Memory B cell (primary cell): ENCODE data around the gene FASLG.
"Not testable (repeated sequence)": the region's sequence is repeated elsewhere in the genome, so short reads cannot be mapped to it uniquely, and the experiment has no call there.

Experiments used
- ATAC-seq: fragments of 150-1000 bp; cut with Tn5 transposase; 2 replicates; pipeline ENCODE4 v1.10.0; 2021; ENCODE audit warnings: low read depth, mild to moderate bottlenecking, moderate library complexity
- DNase-seq, 2 donors: peaks; one replicate each; pipeline ENCODE4 v3.0.0; 2022; ENCODE audit warnings: low spot score in 2 of 2
- H3K27ac Mint-ChIP-seq: one replicate; pipeline ENCODE4 v1.8.0; 2022; ENCODE audit warnings: mild to moderate bottlenecking, moderate library complexity, mixed read lengths
- H3K27me3 Mint-ChIP-seq: one replicate; pipeline ENCODE4 v1.8.0; 2022; ENCODE audit warnings: mixed read lengths
- H3K36me3 Mint-ChIP-seq: one replicate; pipeline ENCODE4 v1.8.0; 2022; ENCODE audit warnings: mild to moderate bottlenecking, mixed read lengths
- H3K4me1 Mint-ChIP-seq: one replicate; pipeline ENCODE4 v1.8.0; 2022; ENCODE audit warnings: mixed read lengths
- H3K4me3 Mint-ChIP-seq: one replicate; pipeline ENCODE4 v1.8.0; 2022; ENCODE audit warnings: mild to moderate bottlenecking, moderate library complexity, mixed read lengths
- H3K9me3 Mint-ChIP-seq: one replicate; pipeline ENCODE4 v1.8.0; 2022; ENCODE audit warnings: mixed read lengths

Gene FASLG, protein sequence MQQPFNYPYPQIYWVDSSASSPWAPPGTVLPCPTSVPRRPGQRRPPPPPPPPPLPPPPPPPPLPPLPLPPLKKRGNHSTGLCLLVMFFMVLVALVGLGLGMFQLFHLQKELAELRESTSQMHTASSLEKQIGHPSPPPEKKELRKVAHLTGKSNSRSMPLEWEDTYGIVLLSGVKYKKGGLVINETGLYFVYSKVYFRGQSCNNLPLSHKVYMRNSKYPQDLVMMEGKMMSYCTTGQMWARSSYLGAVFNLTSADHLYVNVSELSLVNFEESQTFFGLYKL

DNA sequence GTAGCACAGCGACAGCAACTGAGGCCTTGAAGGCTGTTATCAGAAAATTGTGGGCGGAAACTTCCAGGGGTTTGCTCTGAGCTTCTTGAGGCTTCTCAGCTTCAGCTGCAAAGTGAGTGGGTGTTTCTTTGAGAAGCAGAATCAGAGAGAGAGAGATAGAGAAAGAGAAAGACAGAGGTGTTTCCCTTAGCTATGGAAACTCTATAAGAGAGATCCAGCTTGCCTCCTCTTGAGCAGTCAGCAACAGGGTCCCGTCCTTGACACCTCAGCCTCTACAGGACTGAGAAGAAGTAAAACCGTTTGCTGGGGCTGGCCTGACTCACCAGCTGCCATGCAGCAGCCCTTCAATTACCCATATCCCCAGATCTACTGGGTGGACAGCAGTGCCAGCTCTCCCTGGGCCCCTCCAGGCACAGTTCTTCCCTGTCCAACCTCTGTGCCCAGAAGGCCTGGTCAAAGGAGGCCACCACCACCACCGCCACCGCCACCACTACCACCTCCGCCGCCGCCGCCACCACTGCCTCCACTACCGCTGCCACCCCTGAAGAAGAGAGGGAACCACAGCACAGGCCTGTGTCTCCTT lies at the start of gene FASLG:
TSS of gene FASLG (plus strand) at position 233 of the 583 bp plus-strand sequence. CDS start at position 332, 99 bp downstream.
- H3K27me3 Mint-ChIP-seq = peaks cover 1% of the 10 kb centered on the region
- H3K36me3 Mint-ChIP-seq = no peaks in the 10 kb centered on the region
- H3K4me3 Mint-ChIP-seq = no peak within 1 kb of the TSS
- H3K4me1 Mint-ChIP-seq = peaks cover 8% of the 10 kb centered on the region
- no peak within 1 kb of the TSS for H3K27ac Mint-ChIP-seq
- no peaks in the 10 kb centered on the region for H3K9me3 Mint-ChIP-seq
- DNase-seq (no peak), ATAC-seq (no peak)

DNA sequence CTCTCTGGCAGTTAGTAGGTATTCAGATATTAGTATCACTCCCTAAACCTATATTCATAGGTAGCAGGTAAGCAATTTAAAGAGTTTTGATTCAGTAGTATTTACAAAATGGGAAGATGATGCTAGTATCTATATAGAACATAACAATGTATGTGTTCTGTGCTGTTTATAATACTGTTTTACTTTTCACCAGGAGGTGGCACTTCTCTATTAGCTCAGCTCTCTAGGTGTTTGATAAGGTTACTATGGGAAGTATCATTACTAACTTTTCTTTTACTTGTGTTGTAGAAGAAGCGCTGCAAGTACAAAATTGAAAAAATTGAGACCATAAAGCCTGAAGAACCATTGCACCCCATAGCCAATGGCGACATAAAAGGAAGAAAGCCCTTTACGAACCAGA lies 49.4 kb upstream of the FASLG start:
- Mint-ChIP-seq H3K4me1 (no peaks in the 10 kb centered on the region), H3K9me3 (peaks cover 2% of the 10 kb centered on the region), H3K4me3 (no peak overlapping the region), H3K36me3 (peaks cover 22% of the 10 kb centered on the region), H3K27me3 (no peaks in the 10 kb centered on the region), H3K27ac (no peak overlapping the region)
- DNase-seq (no peak), ATAC-seq (no peak)

DNA sequence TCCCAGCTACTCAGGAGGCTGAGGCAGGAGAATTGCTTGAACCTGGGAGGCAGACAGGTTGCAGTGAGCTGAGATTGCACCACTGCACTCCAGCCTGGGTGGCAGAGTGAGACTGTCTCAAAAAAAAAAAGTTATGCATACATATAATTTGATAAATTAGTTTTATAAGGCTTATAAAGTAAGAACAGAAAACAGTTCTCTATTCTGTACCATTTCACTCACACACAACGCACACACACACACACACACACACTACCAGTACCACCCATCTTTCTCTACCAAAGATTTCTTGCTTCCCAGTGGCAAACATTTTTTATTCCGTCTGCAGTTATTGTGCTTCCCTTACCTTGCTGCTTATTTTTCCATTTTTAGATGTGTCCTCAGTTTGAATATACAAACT lies 46.4 kb upstream of the FASLG start:
- ATAC-seq = no peak
- Mint-ChIP-seq H3K27ac (no peak overlapping the region), H3K27me3 (no peaks in the 10 kb centered on the region), H3K9me3 (peaks cover 10% of the 10 kb centered on the region), H3K36me3 (peaks cover 20% of the 10 kb centered on the region), H3K4me3 (no peak overlapping the region), H3K4me1 (no peaks in the 10 kb centered on the region)
- no peak for DNase-seq

DNA sequence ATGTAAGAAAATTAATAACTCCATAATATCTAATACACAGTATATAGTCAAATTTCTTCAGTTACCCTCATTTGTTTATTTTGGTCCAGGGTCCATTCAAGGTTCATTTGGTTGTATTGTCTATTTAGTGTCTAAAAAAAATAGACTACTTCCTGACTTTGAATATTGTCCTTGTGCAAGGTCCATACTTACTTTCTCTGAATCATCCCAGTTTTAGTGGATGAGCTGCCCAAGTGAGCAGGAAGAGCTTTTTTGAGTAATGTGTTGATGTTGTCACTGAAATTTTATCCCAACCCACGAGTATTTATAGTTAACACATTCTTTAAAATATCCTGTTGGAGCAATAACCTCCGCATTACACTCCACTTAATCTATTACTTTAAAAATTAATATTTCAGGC lies 45.6 kb upstream of the FASLG start:
- H3K27me3 Mint-ChIP-seq = no peaks in the 10 kb centered on the region
- peaks cover 17% of the 10 kb centered on the region for H3K36me3 Mint-ChIP-seq
- ATAC-seq = no peak

DNA sequence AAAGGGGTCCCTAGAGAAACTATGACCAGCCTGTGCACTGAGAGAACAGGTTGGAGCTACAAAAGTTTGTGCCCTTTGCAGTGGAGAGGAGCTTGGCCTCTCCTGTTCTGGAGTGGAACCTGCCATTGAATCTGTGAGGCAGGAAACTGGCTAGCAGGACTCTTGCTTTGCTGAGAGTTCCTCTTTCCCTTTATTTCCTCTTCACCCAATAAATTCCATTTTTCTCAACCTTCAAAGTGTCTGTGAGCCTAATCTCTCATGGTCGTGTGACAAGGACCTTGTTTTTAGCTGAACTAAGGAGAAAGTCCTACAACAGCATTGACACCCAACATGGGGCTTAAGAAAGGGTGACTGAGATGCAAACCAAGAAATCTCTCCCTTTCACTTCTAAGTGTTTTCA lies 42.7 kb upstream of the FASLG start:
- H3K36me3 Mint-ChIP-seq = peaks cover 4% of the 10 kb centered on the region
- no peaks in the 10 kb centered on the region for H3K27me3 Mint-ChIP-seq
- DNase-seq (no peak), ATAC-seq (no peak)
- no peak overlapping the region for H3K4me3 Mint-ChIP-seq
- H3K4me1 Mint-ChIP-seq = no peaks in the 10 kb centered on the region
- no peak overlapping the region for H3K27ac Mint-ChIP-seq
- H3K9me3 Mint-ChIP-seq = peaks cover 19% of the 10 kb centered on the region

More for the DNA sequence above, 45.6 kb upstream of the FASLG start:
- no peak for DNase-seq
- no peaks in the 10 kb centered on the region for H3K4me1 Mint-ChIP-seq
- H3K4me3 Mint-ChIP-seq = no peak overlapping the region
- peaks cover 12% of the 10 kb centered on the region for H3K9me3 Mint-ChIP-seq
- no peak overlapping the region for H3K27ac Mint-ChIP-seq

DNA sequence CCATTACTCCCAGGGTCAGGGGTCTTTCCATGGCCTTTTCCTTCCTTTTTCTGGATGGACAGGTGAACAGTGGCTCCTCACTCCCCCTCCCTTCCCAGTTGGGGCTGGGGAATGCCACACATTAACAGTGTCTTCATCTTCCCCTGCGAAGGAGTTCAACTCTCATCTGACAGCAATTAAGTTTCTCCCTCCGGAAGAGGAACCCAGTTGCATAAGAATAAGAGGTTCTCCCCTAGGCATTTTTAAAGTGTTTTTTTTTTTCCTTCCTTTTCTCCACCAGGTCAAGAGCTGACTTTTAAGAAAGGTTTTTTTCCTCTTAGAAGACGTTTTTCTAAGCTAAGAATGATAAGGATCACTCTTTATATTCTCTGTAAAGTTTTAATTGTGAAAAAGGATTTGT lies 42.3 kb upstream of the FASLG start:
- ATAC-seq = no peak
- H3K27ac Mint-ChIP-seq = no peak overlapping the region
- no peak overlapping the region for H3K4me3 Mint-ChIP-seq
- H3K9me3 Mint-ChIP-seq = peaks cover 23% of the 10 kb centered on the region
- H3K27me3 Mint-ChIP-seq = no peaks in the 10 kb centered on the region
- H3K4me1 Mint-ChIP-seq = no peaks in the 10 kb centered on the region
- peaks cover 6% of the 10 kb centered on the region for H3K36me3 Mint-ChIP-seq
- no peak for DNase-seq

DNA sequence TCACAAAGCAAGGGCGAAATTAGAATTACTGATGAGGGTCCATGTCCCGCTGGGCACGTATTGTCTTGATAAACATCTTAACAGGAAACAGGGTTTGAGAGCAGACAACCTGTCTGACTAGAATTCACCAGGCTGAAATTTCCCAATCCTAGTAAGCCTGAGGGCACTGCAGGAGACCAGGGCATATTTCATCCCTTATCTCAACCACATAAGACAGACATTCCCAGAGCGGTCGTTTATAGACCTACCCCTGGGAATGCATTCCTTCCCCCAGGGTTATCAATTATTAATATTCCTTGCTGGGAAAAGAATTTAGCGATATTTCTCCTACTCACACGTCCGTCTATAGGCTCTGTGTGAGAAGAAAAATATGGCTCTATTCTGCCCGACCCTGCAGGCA lies 38.3 kb upstream of the FASLG start:
- not testable (repeated sequence) for H3K27ac Mint-ChIP-seq, H3K27me3 Mint-ChIP-seq, H3K4me3 Mint-ChIP-seq, H3K4me1 Mint-ChIP-seq, H3K36me3 Mint-ChIP-seq, DNase-seq, ATAC-seq
- H3K9me3 Mint-ChIP-seq = peaks cover 18% of the 10 kb centered on the region

DNA sequence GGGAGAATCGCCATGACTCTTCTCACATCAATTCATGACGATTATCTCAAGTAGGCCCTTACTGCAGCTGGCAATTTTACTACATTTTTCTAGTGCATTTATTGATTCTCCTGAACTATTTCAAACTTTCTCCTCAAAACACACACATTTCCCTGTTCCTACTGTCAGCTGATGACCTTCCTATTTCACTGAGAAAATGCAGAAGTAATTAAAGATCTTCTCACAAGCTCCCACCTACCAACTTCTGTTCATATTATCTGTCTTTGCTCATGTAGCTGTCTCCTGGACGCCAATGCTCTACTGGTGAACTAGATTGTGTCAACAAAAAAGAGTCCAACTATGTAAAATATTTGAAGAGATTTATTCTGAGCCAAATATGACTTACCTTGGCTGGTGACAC lies 36.4 kb upstream of the FASLG start:
- H3K4me1 Mint-ChIP-seq = no peaks in the 10 kb centered on the region
- no peaks in the 10 kb centered on the region for H3K27me3 Mint-ChIP-seq
- DNase-seq (no peak), ATAC-seq (no peak)
- no peak overlapping the region for H3K4me3 Mint-ChIP-seq
- H3K36me3 Mint-ChIP-seq = peaks cover 3% of the 10 kb centered on the region
- peaks cover 12% of the 10 kb centered on the region for H3K9me3 Mint-ChIP-seq
- H3K27ac Mint-ChIP-seq = no peak overlapping the region

DNA sequence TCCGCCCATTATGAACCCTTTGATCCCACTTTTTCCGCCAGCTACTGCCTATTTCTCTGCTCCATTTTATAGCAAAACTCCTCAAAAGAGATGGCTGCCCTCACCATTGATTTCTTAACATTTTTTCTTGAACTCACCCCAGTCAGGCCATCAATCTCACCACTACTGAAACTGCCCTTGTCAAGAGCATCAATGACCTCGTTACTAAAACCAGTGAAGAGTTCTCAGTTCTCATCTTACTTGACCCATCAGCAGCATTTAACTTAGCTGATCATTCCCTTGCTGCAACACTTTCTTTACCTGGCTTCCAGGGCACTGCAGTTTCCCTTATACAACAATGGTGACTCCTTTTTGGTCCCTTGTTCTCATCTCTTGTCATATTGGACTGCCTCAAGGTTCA lies 35.2 kb upstream of the FASLG start:
- ATAC-seq = no peak
- Mint-ChIP-seq H3K4me1 (no peaks in the 10 kb centered on the region), H3K27ac (no peak overlapping the region)

DNA sequence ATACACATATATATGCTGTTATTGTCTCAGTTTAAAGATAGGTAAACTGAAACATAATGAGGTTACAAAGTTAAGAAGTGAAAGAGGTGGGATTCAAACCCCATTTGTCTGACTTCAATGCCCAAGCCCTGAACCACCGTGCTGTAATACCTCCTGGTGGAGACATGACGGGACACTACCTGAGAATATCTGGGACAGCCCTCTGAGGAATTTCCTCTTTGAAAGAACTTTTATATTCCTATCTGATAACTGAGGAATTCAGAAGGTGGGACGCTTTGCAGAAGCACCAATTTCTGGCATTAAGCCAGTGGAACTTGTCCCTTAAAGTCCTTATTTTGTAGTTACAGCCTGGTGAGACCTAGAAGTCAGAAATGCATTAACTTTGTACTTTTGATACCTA lies 32.1 kb upstream of the FASLG start:
- DNase-seq (no peak), ATAC-seq (no peak)
- H3K27me3 Mint-ChIP-seq = no peaks in the 10 kb centered on the region
- no peaks in the 10 kb centered on the region for H3K4me1 Mint-ChIP-seq
- H3K36me3 Mint-ChIP-seq = no peaks in the 10 kb centered on the region
- H3K4me3 Mint-ChIP-seq = no peak overlapping the region
- no peak overlapping the region for H3K27ac Mint-ChIP-seq
- H3K9me3 Mint-ChIP-seq = no peaks in the 10 kb centered on the region

More for the DNA sequence above, 35.2 kb upstream of the FASLG start:
- DNase-seq = no peak
- Mint-ChIP-seq H3K36me3 (peaks cover 3% of the 10 kb centered on the region), H3K9me3 (peaks cover 11% of the 10 kb centered on the region), H3K27me3 (no peaks in the 10 kb centered on the region), H3K4me3 (no peak overlapping the region)

DNA sequence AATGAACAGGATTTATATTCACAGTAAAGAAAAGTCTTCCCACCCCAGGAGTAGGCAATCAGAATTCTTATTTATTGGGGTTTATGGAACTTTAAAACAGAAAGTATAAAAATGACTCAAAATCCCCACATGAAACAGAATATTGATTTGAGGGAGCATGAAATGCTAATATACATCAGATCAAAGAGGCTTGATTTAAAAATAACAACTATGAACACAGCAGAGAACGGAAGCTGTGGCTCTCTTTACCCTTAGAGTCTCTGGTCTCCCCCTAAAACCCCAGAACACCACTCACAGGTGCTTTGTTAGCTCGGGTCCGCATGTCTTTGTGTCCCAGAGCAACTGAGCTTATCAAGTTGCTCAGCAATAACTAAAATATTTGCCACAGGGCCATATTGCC lies 31.2 kb upstream of the FASLG start:
- H3K27ac Mint-ChIP-seq = no peak overlapping the region
- no peaks in the 10 kb centered on the region for H3K9me3 Mint-ChIP-seq
- no peaks in the 10 kb centered on the region for H3K4me1 Mint-ChIP-seq
- DNase-seq = no peak
- ATAC-seq = no peak
- H3K4me3 Mint-ChIP-seq = no peak overlapping the region
- H3K36me3 Mint-ChIP-seq = no peaks in the 10 kb centered on the region
- H3K27me3 Mint-ChIP-seq = peaks cover 2% of the 10 kb centered on the region

DNA sequence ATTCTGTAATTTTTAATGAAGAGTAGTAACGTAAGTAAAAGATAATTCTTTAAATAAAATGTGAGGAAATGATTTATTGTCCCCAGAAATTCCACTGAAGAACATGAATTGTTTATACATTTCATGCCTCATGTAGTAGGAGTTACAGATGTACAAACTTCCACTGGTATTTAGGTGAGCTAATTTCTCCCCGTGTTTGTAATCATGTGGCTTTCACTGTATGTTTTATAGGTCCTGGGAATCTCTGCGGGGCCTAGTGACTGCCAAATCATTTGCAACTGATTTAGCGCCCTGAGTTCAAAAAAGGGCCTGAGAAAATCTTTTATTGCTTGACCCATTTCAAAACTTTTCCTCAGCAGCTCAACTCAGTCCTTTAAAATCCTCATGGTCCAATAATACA lies 30.5 kb upstream of the FASLG start:
- Mint-ChIP-seq H3K4me3 (no peak overlapping the region), H3K27ac (no peak overlapping the region), H3K4me1 (no peaks in the 10 kb centered on the region), H3K27me3 (peaks cover 2% of the 10 kb centered on the region), H3K36me3 (no peaks in the 10 kb centered on the region), H3K9me3 (no peaks in the 10 kb centered on the region)
- ATAC-seq (no peak), DNase-seq (no peak)

DNA sequence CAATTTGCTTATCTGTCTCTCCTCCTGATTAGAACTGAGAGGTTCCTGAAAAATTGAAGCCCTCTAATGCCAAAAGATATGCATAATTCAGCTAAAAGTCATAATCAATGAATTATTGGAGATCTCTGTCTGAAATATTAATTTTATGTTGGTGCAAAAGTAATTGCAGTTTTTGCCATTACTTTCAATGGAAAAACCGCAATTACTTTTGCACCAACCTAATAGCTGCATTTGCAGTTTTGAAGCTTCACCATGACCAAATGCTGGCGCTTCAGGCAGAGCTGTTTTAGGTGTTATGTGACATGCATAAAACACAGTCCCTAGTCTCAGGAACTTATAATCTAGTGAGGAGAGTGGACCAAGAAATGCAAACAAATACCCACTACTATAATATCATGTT lies 29.7 kb upstream of the FASLG start:
- Mint-ChIP-seq H3K4me1 (no peaks in the 10 kb centered on the region), H3K27me3 (peaks cover 2% of the 10 kb centered on the region), H3K27ac (no peak overlapping the region), H3K9me3 (no peaks in the 10 kb centered on the region), H3K36me3 (no peaks in the 10 kb centered on the region), H3K4me3 (no peak overlapping the region)
- ATAC-seq (no peak), DNase-seq (no peak)

DNA sequence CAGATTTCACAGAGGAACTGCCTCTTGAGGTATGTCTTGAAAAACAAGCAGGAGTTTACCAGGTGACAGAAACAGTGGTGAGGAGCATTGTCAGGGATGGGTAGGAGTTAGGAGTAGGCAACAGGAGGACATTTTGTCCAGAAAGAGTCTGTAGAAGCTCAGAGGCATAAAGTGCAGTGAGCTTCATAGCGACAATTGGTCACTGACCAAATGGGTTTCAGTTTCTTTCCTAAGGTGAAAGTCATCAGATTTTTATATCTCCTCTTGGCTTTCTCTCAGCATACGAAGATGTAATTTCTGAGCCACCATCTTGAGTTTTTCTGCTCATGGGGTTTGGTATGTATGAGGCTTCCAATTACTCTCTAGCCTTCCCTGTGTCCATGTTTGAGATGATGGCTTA lies 29.3 kb upstream of the FASLG start:
- DNase-seq (no peak), ATAC-seq (no peak)
- H3K4me3 Mint-ChIP-seq = no peak overlapping the region
- H3K4me1 Mint-ChIP-seq = no peaks in the 10 kb centered on the region
- H3K27ac Mint-ChIP-seq = no peak overlapping the region
- H3K27me3 Mint-ChIP-seq = peaks cover 2% of the 10 kb centered on the region
- no peaks in the 10 kb centered on the region for H3K9me3 Mint-ChIP-seq
- no peaks in the 10 kb centered on the region for H3K36me3 Mint-ChIP-seq
